ENCODE measurements around the gene NIM1K. TPM values are rescaled to one million over a fixed set of nuclear protein-coding genes. Genes with fewer than 3 reads are reported as not detected.

The NIM1K gene
- total RNA-seq, 1 experiment from 2014 or later = 0.07 TPM

DNA sequence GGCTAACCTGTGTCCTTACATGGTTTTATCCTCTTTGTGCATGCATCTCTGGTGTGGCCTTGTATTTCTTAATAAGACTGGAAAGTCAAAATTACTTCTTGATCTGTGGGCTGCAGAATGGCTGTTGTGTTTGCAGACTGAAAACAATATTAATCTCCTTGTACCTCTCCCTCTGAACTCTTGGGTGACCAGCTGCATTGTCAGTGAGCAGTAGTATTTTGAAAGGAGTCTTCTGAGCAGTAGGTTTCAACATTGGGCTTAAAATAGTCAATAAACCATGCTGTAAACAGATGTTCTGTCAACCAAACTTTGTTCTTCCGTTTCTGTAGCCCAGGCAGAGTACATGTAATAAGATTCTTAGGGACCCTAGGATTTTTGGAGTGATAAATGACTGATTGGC is 26.7 kb upstream of the NIM1K start (continued):
- TF ChIP-seq, protein P1, sequence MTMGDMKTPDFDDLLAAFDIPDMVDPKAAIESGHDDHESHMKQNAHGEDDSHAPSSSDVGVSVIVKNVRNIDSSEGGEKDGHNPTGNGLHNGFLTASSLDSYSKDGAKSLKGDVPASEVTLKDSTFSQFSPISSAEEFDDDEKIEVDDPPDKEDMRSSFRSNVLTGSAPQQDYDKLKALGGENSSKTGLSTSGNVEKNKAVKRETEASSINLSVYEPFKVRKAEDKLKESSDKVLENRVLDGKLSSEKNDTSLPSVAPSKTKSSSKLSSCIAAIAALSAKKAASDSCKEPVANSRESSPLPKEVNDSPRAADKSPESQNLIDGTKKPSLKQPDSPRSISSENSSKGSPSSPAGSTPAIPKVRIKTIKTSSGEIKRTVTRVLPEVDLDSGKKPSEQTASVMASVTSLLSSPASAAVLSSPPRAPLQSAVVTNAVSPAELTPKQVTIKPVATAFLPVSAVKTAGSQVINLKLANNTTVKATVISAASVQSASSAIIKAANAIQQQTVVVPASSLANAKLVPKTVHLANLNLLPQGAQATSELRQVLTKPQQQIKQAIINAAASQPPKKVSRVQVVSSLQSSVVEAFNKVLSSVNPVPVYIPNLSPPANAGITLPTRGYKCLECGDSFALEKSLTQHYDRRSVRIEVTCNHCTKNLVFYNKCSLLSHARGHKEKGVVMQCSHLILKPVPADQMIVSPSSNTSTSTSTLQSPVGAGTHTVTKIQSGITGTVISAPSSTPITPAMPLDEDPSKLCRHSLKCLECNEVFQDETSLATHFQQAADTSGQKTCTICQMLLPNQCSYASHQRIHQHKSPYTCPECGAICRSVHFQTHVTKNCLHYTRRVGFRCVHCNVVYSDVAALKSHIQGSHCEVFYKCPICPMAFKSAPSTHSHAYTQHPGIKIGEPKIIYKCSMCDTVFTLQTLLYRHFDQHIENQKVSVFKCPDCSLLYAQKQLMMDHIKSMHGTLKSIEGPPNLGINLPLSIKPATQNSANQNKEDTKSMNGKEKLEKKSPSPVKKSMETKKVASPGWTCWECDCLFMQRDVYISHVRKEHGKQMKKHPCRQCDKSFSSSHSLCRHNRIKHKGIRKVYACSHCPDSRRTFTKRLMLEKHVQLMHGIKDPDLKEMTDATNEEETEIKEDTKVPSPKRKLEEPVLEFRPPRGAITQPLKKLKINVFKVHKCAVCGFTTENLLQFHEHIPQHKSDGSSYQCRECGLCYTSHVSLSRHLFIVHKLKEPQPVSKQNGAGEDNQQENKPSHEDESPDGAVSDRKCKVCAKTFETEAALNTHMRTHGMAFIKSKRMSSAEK (CRISPR knock-in tag; IDR thresholded peaks at IDR 0.05; ENCODE audit: borderline replicate concordance) = no peak
- no peak for TF ChIP-seq SP1 (CRISPR knock-in tag; conservative IDR thresholded peaks at IDR 0.05)

DNA sequence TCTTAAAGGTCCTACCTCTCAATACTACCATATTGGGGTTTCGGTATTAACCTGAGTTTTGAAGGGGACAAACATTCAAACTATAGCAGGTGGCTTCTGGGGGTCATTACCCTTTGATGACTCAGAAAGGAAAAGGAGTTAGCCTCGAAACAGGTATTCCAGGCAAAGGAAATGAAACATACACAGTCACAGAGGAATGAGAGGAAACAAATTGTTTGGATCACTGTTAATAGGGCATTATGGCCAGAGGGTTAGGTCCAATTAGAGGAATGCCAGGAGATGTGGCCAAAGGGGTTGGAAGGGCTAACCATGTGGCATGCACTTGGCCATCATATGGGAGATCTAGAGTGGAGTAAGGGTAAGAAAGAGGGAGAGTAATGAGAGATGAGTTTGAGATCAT is 23.9 kb upstream of the NIM1K start:
- H3K27me3 Mint-ChIP-seq (ENCODE audit: low read depth) = no peaks in the 10 kb centered on the region
- no peak for DNase-seq (ENCODE audit: low spot score)
- H3K4me1 Mint-ChIP-seq = peaks cover 14% of the 10 kb centered on the region
- ChIA-PET CTCF (no interaction called here), POLR2A (no interaction called here)
- TF ChIP-seq CBFB (CRISPR knock-in tag; IDR thresholded peaks at IDR 0.05; ENCODE audit: low read depth) (no peak), ELF4 (CRISPR knock-in tag; IDR thresholded peaks at IDR 0.05; ENCODE audit: low read depth) (no peak), EMX1 (CRISPR knock-in tag; IDR thresholded peaks at IDR 0.05) (no peak), NR3C1 (CRISPR knock-in tag; conservative IDR thresholded peaks at IDR 0.05; ENCODE audit: low read depth) (no peak), PRRX2 (CRISPR knock-in tag; IDR thresholded peaks at IDR 0.05) (no peak), OVOL2 (CRISPR knock-in tag; IDR thresholded peaks at IDR 0.05; ENCODE audit: borderline replicate concordance) (no peak), ZNF121 (CRISPR knock-in tag; IDR thresholded peaks at IDR 0.05) (no peak), HMGA2 (CRISPR knock-in tag; IDR thresholded peaks at IDR 0.05) (no peak), FOXP1 (CRISPR knock-in tag; IDR thresholded peaks at IDR 0.05; ENCODE audit: borderline replicate concordance) (no peak), ETV6 (CRISPR knock-in tag; IDR thresholded peaks at IDR 0.05) (no peak), ZNF138 (CRISPR knock-in tag; conservative IDR thresholded peaks at IDR 0.05) (no peak), NFYB (CRISPR knock-in tag; conservative IDR thresholded peaks at IDR 0.05; ENCODE audit: low read depth) (no peak)
- TF ChIP-seq, protein P2, sequence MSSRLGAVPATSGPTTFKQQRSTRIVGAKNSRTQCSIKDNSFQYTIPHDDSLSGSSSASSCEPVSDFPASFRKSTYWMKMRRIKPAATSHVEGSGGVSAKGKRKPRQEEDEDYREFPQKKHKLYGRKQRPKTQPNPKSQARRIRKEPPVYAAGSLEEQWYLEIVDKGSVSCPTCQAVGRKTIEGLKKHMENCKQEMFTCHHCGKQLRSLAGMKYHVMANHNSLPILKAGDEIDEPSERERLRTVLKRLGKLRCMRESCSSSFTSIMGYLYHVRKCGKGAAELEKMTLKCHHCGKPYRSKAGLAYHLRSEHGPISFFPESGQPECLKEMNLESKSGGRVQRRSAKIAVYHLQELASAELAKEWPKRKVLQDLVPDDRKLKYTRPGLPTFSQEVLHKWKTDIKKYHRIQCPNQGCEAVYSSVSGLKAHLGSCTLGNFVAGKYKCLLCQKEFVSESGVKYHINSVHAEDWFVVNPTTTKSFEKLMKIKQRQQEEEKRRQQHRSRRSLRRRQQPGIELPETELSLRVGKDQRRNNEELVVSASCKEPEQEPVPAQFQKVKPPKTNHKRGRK (CRISPR knock-in tag; IDR thresholded peaks at IDR 0.05; ENCODE audit: borderline replicate concordance) = no peak
- TF ChIP-seq, protein P3, sequence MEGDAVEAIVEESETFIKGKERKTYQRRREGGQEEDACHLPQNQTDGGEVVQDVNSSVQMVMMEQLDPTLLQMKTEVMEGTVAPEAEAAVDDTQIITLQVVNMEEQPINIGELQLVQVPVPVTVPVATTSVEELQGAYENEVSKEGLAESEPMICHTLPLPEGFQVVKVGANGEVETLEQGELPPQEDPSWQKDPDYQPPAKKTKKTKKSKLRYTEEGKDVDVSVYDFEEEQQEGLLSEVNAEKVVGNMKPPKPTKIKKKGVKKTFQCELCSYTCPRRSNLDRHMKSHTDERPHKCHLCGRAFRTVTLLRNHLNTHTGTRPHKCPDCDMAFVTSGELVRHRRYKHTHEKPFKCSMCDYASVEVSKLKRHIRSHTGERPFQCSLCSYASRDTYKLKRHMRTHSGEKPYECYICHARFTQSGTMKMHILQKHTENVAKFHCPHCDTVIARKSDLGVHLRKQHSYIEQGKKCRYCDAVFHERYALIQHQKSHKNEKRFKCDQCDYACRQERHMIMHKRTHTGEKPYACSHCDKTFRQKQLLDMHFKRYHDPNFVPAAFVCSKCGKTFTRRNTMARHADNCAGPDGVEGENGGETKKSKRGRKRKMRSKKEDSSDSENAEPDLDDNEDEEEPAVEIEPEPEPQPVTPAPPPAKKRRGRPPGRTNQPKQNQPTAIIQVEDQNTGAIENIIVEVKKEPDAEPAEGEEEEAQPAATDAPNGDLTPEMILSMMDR (IDR thresholded peaks at IDR 0.05) = no peak
- TF ChIP-seq, protein P4, sequence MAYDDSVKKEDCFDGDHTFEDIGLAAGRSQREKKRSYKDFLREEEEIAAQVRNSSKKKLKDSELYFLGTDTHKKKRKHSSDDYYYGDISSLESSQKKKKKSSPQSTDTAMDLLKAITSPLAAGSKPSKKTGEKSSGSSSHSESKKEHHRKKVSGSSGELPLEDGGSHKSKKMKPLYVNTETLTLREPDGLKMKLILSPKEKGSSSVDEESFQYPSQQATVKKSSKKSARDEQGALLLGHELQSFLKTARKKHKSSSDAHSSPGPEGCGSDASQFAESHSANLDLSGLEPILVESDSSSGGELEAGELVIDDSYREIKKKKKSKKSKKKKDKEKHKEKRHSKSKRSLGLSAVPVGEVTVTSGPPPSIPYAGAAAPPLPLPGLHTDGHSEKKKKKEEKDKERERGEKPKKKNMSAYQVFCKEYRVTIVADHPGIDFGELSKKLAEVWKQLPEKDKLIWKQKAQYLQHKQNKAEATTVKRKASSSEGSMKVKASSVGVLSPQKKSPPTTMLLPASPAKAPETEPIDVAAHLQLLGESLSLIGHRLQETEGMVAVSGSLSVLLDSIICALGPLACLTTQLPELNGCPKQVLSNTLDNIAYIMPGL (CRISPR knock-in tag; IDR thresholded peaks at IDR 0.05) = no peak
- TF ChIP-seq, protein P5, sequence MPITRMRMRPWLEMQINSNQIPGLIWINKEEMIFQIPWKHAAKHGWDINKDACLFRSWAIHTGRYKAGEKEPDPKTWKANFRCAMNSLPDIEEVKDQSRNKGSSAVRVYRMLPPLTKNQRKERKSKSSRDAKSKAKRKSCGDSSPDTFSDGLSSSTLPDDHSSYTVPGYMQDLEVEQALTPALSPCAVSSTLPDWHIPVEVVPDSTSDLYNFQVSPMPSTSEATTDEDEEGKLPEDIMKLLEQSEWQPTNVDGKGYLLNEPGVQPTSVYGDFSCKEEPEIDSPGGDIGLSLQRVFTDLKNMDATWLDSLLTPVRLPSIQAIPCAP (CRISPR knock-in tag; IDR thresholded peaks at IDR 0.05) = no peak
- TF ChIP-seq, protein P6, sequence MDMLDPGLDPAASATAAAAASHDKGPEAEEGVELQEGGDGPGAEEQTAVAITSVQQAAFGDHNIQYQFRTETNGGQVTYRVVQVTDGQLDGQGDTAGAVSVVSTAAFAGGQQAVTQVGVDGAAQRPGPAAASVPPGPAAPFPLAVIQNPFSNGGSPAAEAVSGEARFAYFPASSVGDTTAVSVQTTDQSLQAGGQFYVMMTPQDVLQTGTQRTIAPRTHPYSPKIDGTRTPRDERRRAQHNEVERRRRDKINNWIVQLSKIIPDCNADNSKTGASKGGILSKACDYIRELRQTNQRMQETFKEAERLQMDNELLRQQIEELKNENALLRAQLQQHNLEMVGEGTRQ (CRISPR knock-in tag; IDR thresholded peaks at IDR 0.05) = no peak
- TF ChIP-seq, protein P7, sequence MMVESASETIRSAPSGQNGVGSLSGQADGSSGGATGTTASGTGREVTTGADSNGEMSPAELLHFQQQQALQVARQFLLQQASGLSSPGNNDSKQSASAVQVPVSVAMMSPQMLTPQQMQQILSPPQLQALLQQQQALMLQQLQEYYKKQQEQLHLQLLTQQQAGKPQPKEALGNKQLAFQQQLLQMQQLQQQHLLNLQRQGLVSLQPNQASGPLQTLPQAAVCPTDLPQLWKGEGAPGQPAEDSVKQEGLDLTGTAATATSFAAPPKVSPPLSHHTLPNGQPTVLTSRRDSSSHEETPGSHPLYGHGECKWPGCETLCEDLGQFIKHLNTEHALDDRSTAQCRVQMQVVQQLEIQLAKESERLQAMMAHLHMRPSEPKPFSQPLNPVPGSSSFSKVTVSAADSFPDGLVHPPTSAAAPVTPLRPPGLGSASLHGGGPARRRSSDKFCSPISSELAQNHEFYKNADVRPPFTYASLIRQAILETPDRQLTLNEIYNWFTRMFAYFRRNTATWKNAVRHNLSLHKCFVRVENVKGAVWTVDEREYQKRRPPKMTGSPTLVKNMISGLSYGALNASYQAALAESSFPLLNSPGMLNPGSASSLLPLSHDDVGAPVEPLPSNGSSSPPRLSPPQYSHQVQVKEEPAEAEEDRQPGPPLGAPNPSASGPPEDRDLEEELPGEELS (CRISPR knock-in tag; IDR thresholded peaks at IDR 0.05) = no peak
- H3K36me3 Mint-ChIP-seq = peaks cover 31% of the 10 kb centered on the region
- H3K4me3 Mint-ChIP-seq = no peak overlapping the region
- no peaks in the 10 kb centered on the region for H3K9me3 Mint-ChIP-seq
- H3K27ac Mint-ChIP-seq = peak overlapping the region; percentile 51; the same call in 1 of the 2 replicates
- ATAC-seq = no peak
